ENCODE data around the gene TPCN2.

Gene TPCN2

DNA sequence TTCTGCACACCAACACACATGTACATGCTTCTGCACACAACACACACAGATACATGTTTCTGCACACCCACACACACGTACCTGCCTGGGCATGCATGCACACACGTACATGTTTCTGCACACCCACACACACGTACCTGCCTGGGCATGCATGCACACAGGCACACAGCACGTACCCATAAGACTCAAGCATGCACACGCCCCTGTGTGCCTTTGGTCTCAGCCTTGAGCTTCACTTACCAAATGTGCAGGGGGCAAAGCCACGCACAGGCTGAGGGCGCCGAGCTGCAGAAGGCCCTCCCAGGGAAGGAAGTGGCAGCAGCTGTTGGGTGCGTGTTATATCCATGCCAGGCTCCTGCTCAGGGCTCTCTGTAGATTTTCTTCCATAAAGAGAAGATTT lies 72.3 kb downstream of the TPCN2 start:
- TF ChIP-seq, protein P1, sequence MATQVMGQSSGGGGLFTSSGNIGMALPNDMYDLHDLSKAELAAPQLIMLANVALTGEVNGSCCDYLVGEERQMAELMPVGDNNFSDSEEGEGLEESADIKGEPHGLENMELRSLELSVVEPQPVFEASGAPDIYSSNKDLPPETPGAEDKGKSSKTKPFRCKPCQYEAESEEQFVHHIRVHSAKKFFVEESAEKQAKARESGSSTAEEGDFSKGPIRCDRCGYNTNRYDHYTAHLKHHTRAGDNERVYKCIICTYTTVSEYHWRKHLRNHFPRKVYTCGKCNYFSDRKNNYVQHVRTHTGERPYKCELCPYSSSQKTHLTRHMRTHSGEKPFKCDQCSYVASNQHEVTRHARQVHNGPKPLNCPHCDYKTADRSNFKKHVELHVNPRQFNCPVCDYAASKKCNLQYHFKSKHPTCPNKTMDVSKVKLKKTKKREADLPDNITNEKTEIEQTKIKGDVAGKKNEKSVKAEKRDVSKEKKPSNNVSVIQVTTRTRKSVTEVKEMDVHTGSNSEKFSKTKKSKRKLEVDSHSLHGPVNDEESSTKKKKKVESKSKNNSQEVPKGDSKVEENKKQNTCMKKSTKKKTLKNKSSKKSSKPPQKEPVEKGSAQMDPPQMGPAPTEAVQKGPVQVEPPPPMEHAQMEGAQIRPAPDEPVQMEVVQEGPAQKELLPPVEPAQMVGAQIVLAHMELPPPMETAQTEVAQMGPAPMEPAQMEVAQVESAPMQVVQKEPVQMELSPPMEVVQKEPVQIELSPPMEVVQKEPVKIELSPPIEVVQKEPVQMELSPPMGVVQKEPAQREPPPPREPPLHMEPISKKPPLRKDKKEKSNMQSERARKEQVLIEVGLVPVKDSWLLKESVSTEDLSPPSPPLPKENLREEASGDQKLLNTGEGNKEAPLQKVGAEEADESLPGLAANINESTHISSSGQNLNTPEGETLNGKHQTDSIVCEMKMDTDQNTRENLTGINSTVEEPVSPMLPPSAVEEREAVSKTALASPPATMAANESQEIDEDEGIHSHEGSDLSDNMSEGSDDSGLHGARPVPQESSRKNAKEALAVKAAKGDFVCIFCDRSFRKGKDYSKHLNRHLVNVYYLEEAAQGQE (IDR thresholded peaks at IDR 0.05; ENCODE audit: insufficient read depth in 1 of 2, low read depth in 2 of 2, low read length in 2 of 2) = no peak
- no peak for TF ChIP-seq TAF1 (IDR thresholded peaks at IDR 0.05; ENCODE audit: borderline replicate concordance, insufficient read depth, low read length)
- no peak for TF ChIP-seq SIN3A (IDR thresholded peaks at IDR 0.05; ENCODE audit: borderline replicate concordance, insufficient read depth, low read length)
- TF ChIP-seq FOXP2 (optimal IDR thresholded peaks at IDR 0.05; ENCODE audit: borderline replicate concordance, extremely low read depth, extremely low read length, insufficient read depth) = no peak
- no peak for TF ChIP-seq POLR2AphosphoS5 (IDR thresholded peaks at IDR 0.05; ENCODE audit: low read depth, low read length)

DNA sequence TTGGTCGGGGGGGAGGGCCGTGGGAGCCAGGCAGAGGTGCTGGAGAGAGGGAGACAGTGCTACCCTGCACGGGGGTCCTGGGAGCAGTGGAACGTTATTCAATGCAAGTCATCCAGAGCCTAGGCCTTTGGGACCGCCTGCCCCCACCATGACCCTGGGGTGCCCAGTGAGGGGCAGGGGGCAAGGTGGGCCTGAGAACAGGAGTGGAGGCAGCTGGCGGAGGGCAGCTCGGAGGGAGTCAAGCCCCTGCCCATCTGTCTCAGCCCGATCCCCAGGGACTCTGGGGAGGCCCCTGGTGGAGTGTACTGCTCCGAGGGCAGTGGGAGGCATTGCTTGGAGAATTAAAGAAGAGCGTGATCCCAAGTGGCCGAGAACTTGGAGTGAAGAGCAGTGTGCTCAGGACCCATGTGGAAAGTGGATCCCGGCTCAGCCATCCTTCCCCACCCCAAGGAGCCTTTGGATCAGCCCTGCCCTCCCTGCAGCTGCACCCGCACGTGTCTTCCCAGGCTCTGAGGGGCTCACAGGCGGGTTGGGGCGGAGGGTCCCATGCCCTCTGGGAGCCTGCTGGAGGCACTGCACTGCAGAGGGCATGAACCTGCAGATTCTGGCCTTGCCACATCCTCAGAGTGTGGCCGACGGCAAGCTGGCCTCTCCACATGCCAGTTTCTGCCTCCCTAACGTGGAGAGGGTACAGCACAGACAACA lies 73.0 kb downstream of the TPCN2 start:
- no peak for TF ChIP-seq FOXP2 (optimal IDR thresholded peaks at IDR 0.05; ENCODE audit: borderline replicate concordance, extremely low read depth, extremely low read length, insufficient read depth)
- TF ChIP-seq POLR2AphosphoS5 (IDR thresholded peaks at IDR 0.05; ENCODE audit: low read depth, low read length) = no peak
- TF ChIP-seq SIN3A (IDR thresholded peaks at IDR 0.05; ENCODE audit: borderline replicate concordance, insufficient read depth, low read length) = no peak
- TF ChIP-seq TAF1 (IDR thresholded peaks at IDR 0.05; ENCODE audit: borderline replicate concordance, insufficient read depth, low read length) = no peak
- TF ChIP-seq, protein P1 (IDR thresholded peaks at IDR 0.05; ENCODE audit: insufficient read depth in 1 of 2, low read depth in 2 of 2, low read length in 2 of 2) = no peak

DNA sequence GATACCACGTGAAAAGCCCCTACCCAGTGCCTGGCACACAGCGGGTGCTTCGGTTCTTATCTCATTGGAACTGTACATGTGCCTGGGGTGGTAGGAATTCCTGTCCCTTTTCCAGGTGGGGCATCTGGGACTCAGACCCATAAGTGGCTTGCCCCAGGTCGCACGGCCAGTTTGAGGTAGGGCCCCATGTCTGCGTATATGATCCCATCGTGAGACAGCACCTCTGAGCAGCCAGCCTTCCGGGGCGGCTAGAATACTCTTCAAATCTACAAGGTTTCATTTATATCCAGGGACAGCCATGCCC lies 73.5 kb downstream of the TPCN2 start:
- TF ChIP-seq POLR2AphosphoS5 (IDR thresholded peaks at IDR 0.05; ENCODE audit: low read depth, low read length) (no peak), SIN3A (IDR thresholded peaks at IDR 0.05; ENCODE audit: borderline replicate concordance, insufficient read depth, low read length) (no peak), TAF1 (IDR thresholded peaks at IDR 0.05; ENCODE audit: borderline replicate concordance, insufficient read depth, low read length) (no peak), FOXP2 (optimal IDR thresholded peaks at IDR 0.05; ENCODE audit: borderline replicate concordance, extremely low read depth, extremely low read length, insufficient read depth) (no peak)
- TF ChIP-seq, protein P1 (IDR thresholded peaks at IDR 0.05; ENCODE audit: insufficient read depth in 1 of 2, low read depth in 2 of 2, low read length in 2 of 2) = no peak

DNA sequence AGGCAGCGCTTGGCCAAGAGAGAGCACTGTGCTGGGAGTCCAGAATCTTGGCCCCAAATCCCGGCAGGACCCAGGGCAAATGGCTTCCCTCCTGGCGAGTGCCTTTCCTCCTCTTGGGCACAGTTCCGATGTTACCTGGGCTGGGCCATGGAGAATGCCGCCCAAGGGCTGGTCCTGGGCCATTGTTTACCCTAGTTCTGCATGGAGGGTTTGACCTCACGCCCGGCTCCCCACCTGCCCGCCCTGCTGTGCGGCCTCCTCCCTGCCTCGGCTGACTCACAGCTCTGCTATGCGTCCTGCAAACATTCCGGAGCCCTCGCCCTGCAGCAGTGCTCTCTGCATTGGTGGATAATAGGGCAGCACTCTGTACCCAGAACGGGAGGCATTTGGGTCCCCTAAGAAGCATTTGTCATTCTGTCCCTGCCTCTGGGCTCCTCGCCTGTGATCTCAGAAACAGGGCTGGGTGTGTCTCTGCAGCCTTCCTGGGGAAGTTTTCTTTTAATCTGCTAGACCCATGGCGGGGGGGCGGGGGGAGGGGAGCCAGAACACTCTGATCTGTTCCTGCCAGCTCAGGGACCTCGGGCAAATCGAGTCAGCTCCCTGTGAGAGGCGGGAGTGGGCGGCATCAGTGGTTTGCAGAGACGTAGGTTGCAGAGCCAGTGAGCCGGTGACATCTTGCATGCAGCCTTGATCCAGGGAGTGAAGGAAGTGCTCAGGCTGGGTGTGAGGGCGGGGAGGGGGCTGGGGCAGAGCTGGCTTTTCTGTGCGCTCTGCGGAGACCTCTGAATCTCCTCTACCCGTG lies 74.1 kb downstream of the TPCN2 start:
- TF ChIP-seq FOXP2 (optimal IDR thresholded peaks at IDR 0.05; ENCODE audit: borderline replicate concordance, extremely low read depth, extremely low read length, insufficient read depth) (peak; percentile 58), POLR2AphosphoS5 (IDR thresholded peaks at IDR 0.05; ENCODE audit: low read depth, low read length) (no peak), TAF1 (IDR thresholded peaks at IDR 0.05; ENCODE audit: borderline replicate concordance, insufficient read depth, low read length) (no peak), SIN3A (IDR thresholded peaks at IDR 0.05; ENCODE audit: borderline replicate concordance, insufficient read depth, low read length) (no peak)
- TF ChIP-seq, protein P1 (IDR thresholded peaks at IDR 0.05; ENCODE audit: insufficient read depth in 1 of 2, low read depth in 2 of 2, low read length in 2 of 2) = no peak

Data from PFSK-1 (cell line).